BE2C (cell line): ENCODE measurements around the gene CD53.

ENCODE experiments used
- DNase-seq: peaks from one replicate; pipeline ENCODE4 v3.0.0-alpha.2; 2020
- H3K27me3 ChIP-seq: fragments of 250-450 bp; sonication (Bioruptor Pico); 2 replicates; pipeline ENCODE4 v1.5.1; 2020; ENCODE audit warnings: mild to moderate bottlenecking
- H3K36me3 ChIP-seq: fragments of 250-450 bp; sonication (Bioruptor Pico); 2 replicates; pipeline ENCODE4 v1.5.1; 2020; ENCODE audit warnings: mild to moderate bottlenecking
- H3K4me1 ChIP-seq: fragments of 250-450 bp; sonication (Bioruptor Pico); 2 replicates; pipeline ENCODE4 v1.5.1; 2020
- H3K4me3 ChIP-seq: 2 replicates; pipeline ENCODE4 v1.5.1; 2011; ENCODE audit warnings: low read depth, low read length
- H3K9me3 ChIP-seq: fragments of 250-450 bp; sonication (Bioruptor Pico); 2 replicates; pipeline ENCODE4 v1.5.1; 2020
- TF ChIP-seq, protein P1 (sequence below): IDR thresholded peaks from 2 replicates; pipeline ENCODE4 v1.5.1; 2012; ENCODE audit warnings: mild to moderate bottlenecking, low read depth, low read length

Gene CD53

DNA sequence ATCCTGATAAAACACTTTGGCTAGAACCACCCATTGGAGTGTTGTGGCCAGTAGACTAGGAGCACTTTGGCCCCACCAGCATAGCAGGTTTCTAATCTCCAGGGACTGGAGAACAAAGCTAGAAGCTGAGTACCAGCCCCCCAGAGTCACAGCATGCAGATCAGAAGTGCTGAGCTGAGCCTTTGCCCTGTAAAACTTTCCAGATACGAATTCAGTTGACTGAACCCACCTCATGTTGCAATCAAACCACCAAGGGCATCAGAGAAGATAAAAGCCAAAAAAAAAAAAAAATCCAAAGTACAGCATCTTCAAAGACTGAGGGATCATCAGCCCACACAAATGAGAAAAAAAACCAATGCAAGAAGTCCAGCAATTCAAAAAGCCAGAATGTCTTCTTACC is 8.7 kb upstream of the CD53 start:
- H3K36me3 ChIP-seq, result no peaks in the 10 kb centered on the region
- no peaks in the 10 kb centered on the region for H3K9me3 ChIP-seq
- TF ChIP-seq, protein P1, sequence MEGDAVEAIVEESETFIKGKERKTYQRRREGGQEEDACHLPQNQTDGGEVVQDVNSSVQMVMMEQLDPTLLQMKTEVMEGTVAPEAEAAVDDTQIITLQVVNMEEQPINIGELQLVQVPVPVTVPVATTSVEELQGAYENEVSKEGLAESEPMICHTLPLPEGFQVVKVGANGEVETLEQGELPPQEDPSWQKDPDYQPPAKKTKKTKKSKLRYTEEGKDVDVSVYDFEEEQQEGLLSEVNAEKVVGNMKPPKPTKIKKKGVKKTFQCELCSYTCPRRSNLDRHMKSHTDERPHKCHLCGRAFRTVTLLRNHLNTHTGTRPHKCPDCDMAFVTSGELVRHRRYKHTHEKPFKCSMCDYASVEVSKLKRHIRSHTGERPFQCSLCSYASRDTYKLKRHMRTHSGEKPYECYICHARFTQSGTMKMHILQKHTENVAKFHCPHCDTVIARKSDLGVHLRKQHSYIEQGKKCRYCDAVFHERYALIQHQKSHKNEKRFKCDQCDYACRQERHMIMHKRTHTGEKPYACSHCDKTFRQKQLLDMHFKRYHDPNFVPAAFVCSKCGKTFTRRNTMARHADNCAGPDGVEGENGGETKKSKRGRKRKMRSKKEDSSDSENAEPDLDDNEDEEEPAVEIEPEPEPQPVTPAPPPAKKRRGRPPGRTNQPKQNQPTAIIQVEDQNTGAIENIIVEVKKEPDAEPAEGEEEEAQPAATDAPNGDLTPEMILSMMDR, result no peak
- H3K27me3 ChIP-seq, result peaks cover 3% of the 10 kb centered on the region; the same call in 1 of the 2 replicates
- H3K4me3 ChIP-seq, result no peak overlapping the region
- no peaks in the 10 kb centered on the region for H3K4me1 ChIP-seq
- no peak for DNase-seq

DNA sequence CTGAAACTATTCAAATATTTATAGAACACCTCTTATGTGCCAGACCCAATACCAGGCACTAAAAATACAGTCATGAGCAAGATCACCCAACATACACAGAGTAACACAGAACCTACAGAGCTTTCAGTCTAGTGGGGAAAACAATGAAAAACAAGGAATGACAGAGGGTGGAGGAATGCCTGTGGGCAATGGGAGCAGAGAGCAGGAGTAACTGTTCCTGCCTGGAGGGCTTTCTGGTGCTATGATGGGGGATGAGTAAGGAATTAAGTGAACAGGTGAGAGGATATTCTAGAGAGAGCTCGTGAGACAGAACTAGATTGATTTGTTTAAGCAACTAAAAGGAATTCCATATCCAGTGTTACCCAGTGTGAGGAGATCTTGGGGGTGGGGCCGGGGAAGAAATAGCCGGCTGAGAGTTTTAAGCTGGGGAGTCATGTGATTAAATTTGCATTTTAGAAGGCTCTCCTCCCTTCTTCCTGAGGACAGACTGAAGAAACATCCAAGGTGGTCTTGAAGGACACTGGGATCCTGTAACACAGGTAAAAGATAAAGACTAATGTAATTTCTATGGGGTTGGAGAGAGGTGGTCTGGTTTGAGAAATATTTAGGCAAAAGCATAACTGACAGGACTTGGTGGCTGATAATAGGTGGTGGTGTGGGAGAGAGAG is 2.1 kb upstream of the CD53 start:
- H3K36me3 ChIP-seq, result no peaks in the 10 kb centered on the region
- no peak for DNase-seq
- no peaks in the 10 kb centered on the region for H3K9me3 ChIP-seq
- no peak overlapping the region for H3K4me3 ChIP-seq
- TF ChIP-seq, protein P1, result no peak
- H3K27me3 ChIP-seq, result peaks cover 4% of the 10 kb centered on the region
- H3K4me1 ChIP-seq, result no peaks in the 10 kb centered on the region

DNA sequence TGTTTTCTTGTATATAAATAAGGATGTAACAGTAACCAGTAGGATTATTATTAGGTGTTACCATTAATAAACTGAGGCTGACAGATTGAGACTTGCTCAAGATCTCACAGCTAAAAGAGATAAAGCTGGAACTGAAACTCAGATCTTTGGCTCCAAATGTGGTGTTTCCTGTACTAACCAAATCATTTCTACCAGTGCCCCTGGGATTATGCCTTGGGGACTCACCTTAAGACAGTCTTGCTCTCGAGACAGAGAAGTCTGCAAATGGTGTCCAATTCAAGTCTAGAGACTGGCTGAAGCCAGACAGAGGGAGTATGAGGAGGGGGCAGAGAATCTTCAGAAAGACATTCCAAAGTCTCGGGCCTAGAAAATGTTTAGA is 593 bp upstream of the CD53 start:
- H3K4me1 ChIP-seq, result no peaks in the 10 kb centered on the region

DNA sequence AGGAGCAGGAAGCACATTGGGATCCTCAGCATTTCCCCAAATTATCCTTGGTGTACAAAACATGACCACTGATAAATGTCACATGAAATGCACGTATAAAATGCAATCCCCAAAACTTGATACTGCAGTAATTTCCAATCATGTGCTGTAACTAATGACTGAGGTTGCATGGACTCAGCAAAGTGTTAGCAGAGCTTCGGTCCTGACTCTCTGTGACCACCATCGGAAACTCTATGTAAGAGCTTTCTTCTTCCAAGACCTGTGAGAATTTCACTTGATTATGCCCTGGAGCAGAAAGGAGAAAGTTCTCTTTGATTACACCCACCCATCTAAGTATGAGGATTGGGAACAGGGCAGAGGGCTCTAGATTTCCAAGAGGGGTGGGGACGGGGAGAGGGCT is 908 bp downstream of the CD53 start:
- H3K4me3 ChIP-seq, result no peak overlapping the region
- peaks cover 4% of the 10 kb centered on the region; the same call in 1 of the 2 replicates for H3K27me3 ChIP-seq

More for the DNA sequence above, 593 bp upstream of the CD53 start:
- H3K36me3 ChIP-seq, result no peaks in the 10 kb centered on the region
- TF ChIP-seq, protein P1, result no peak
- peaks cover 4% of the 10 kb centered on the region; the same call in 1 of the 2 replicates for H3K27me3 ChIP-seq
- no peaks in the 10 kb centered on the region for H3K9me3 ChIP-seq
- no peak overlapping the region for H3K4me3 ChIP-seq
- no peak for DNase-seq

DNA sequence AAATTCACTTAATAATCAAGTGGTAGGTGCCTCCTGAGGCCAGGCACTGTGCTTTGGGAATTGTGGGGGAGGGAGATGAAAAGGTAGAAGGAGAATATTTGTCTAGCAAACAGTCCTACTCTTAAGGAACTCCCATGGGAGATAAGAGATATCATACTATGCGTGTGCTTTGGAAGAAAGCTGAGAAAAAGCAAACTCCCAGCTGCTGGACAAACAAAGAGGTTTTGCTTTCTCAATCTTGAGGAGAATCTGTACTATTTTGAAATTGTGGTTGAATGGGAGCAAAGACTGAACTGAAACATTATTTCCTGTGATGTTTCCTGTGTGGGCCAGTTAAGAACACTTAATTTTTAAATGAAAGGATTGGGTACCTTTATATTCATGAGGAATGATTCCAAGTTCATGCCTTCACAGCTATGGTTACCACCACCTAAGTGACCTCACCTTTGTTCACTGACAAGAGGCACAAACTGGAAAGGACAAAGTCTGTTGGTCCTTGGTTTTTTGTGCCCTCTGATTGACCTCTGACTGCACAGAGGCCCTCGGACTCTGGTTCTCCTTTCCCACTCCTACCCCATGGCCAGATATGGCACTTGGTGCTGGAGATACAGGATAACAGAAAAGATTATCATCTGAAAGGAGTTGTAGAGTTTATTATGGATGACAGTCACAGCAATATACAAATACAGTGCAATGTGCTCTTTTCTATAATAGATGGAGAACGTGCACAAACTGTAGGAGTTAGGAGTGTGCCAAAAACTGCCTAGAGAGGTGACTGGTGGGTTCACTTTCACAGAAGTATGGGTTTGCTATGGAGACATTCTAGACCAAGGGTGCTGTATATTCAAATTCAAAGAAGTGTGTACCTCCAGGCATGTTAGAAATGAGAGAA is 1.6 kb downstream of the CD53 start:
- no peak for DNase-seq
- Histone ChIP-seq H3K9me3 (no peaks in the 10 kb centered on the region), H3K4me3 (no peak overlapping the region), H3K27me3 (peaks cover 8% of the 10 kb centered on the region), H3K4me1 (no peaks in the 10 kb centered on the region), H3K36me3 (no peaks in the 10 kb centered on the region)
- TF ChIP-seq, protein P1, result no peak

More for the DNA sequence above, 908 bp downstream of the CD53 start:
- no peak for DNase-seq
- Histone ChIP-seq H3K36me3 (no peaks in the 10 kb centered on the region), H3K9me3 (no peaks in the 10 kb centered on the region), H3K4me1 (no peaks in the 10 kb centered on the region)
- TF ChIP-seq, protein P1, result no peak
